ENCODE data around the gene DLGAP4. TPM values are rescaled to one million over a fixed set of nuclear protein-coding genes. Genes with fewer than 3 reads are reported as not detected.

The DLGAP4 gene
- total RNA-seq, 1 experiment from 2014 or later: 40.3 TPM

- Histone ChIP-seq H3K27me3 (ENCODE audit: insufficient read depth, low read length) (no peaks in the 10 kb centered on the region), H2AFZ (ENCODE audit: low read depth, low read length, poor library complexity, severe bottlenecking) (no peak overlapping the region), H3K36me3 (ENCODE audit: control insufficient read depth in 1 of 2, insufficient read depth in 2 of 2, low read length in 2 of 2) (no peaks in the 10 kb centered on the region), H3K4me3 (replicated peaks in 1 of 2; ENCODE audit: low read depth in 1 of 2, low read length in 2 of 2) (no peak overlapping the region), H3K9me3 (ENCODE audit: control insufficient read depth in 1 of 2, insufficient read depth in 1 of 2, low read depth in 1 of 2, low read length in 2 of 2) (no peaks in the 10 kb centered on the region), H3K9me2 (ENCODE audit: insufficient read depth) (no peaks in the 10 kb centered on the region), H4K20me1 (ENCODE audit: insufficient read depth) (no peaks in the 10 kb centered on the region), H3K4me2 (ENCODE audit: low read length) (no peak overlapping the region), H3K4me1 (ENCODE audit: control insufficient read depth in 1 of 2, insufficient read depth in 2 of 2, low read length in 2 of 2) (peaks cover under 1 to 19% of the 10 kb centered on the region in 2 experiments; a peak in 3 of 4 replicates), H3K9ac (ENCODE audit: low read length) (no peak overlapping the region), H3K27ac (ENCODE audit: low read depth, low read length) (no peak overlapping the region), H3K79me2 (ENCODE audit: insufficient read depth, low read length) (peaks cover 47% of the 10 kb centered on the region)
- intact Hi-C loops (cut with micrococcal nuclease): loop anchor here (10.0 kb wide), 1 partner anchor 125 kb away; the partner anchor contains the start of gene RAB5IF
- ATAC-seq (peak; percentile 62), DNase-seq (ENCODE audit: low read depth, low spot score) (no peak)
- POLR2A ChIA-PET: no interaction called here
- TF ChIP-seq CEBPB (IDR thresholded peaks at IDR 0.05; ENCODE audit: low read depth) (no peak), ELF1 (IDR thresholded peaks at IDR 0.05; ENCODE audit: borderline replicate concordance, low read depth) (no peak), CBX3 (IDR thresholded peaks at IDR 0.05; ENCODE audit: low read depth) (no peak), EZH2 (IDR thresholded peaks at IDR 0.05) (no peak), SIN3A (IDR thresholded peaks at IDR 0.05; ENCODE audit: low read depth) (no peak), RAD21 (IDR thresholded peaks at IDR 0.05; ENCODE audit: low read depth) (no peak), ZFX (IDR thresholded peaks at IDR 0.05) (no peak), JUND (IDR thresholded peaks at IDR 0.05) (no peak)
- CTCF ChIA-PET: interaction anchor here (2.3 kb wide), 1 partner anchor 14 kb away, joined by 6 read pairs; no protein-coding TSS in a partner anchor
- BruUV-seq (replicated peaks): no TSS peak
- RAD21 ChIA-PET (ENCODE audit: low non-redundant PET in 1 of 2, low total read pairs in 2 of 2, uncharacterized antibody in 2 of 2, unreplicated experiment in 2 of 2): no interaction called here
These were observed 173.8 kb downstream of the DLGAP4 start for GRCh38 chr20:36479938-36480337.

- CTCF ChIA-PET: interaction anchor here (2.3 kb wide), 1 partner anchor 15 kb away, joined by 6 read pairs; no protein-coding TSS in a partner anchor
- H3K79me2 ChIP-seq (ENCODE audit: insufficient read depth, low read length): peaks cover 49% of the 10 kb centered on the region
- TF ChIP-seq CBX3 (IDR thresholded peaks at IDR 0.05; ENCODE audit: low read depth) (no peak), TCF7L2 (IDR thresholded peaks at IDR 0.05; ENCODE audit: borderline replicate concordance, extremely low read depth, insufficient read depth, insufficient read length) (no peak), RAD21 (IDR thresholded peaks at IDR 0.05; ENCODE audit: low read depth) (no peak), YY1 (IDR thresholded peaks at IDR 0.05; ENCODE audit: extremely low read depth, insufficient replicate concordance, low read depth, low read length) (no peak), JUND (IDR thresholded peaks at IDR 0.05) (no peak), FOSL1 (IDR thresholded peaks at IDR 0.05; ENCODE audit: low read depth) (no peak), ELF1 (IDR thresholded peaks at IDR 0.05; ENCODE audit: borderline replicate concordance, low read depth) (no peak), POLR2A (IDR thresholded peaks at IDR 0.05; ENCODE audit: borderline replicate concordance, extremely low read depth, insufficient read depth, insufficient read length) (no peak), EZH2phosphoT487 (IDR thresholded peaks at IDR 0.05; ENCODE audit: borderline replicate concordance) (no peak), ZBTB33 (IDR thresholded peaks at IDR 0.05; ENCODE audit: extremely low read depth, insufficient replicate concordance, low read length) (no peak), CEBPB (IDR thresholded peaks at IDR 0.05; ENCODE audit: low read depth) (no peak), EGR1 (IDR thresholded peaks at IDR 0.05; ENCODE audit: low read depth) (no peak), SIN3A (IDR thresholded peaks at IDR 0.05; ENCODE audit: low read depth) (no peak), EZH2 (IDR thresholded peaks at IDR 0.05) (no peak), SRF (IDR thresholded peaks at IDR 0.05; ENCODE audit: low read depth) (no peak), ZNF274 (IDR thresholded peaks at IDR 0.05; ENCODE audit: low read depth, low read length) (no peak)
These were observed 174.4 kb downstream of the DLGAP4 start for GRCh38 chr20:36480456-36481048.

More at GRCh38 chr20:36480456-36481048, 174.4 kb downstream of the DLGAP4 start:
- H3K4me1 ChIP-seq (ENCODE audit: control insufficient read depth in 1 of 2, insufficient read depth in 2 of 2, low read length in 2 of 2): peaks cover 0 to 13% of the 10 kb centered on the region in 2 experiments; a peak in 1 of 4 replicates
- ATAC-seq (no peak), DNase-seq (ENCODE audit: low read depth, low spot score) (no peak)
- no peak overlapping the region for H3K9ac ChIP-seq (ENCODE audit: low read length)
- POLR2A ChIA-PET: no interaction called here
- H4K20me1 ChIP-seq (ENCODE audit: insufficient read depth): no peaks in the 10 kb centered on the region
- BruUV-seq (replicated peaks): no TSS peak
- RAD21 ChIA-PET (ENCODE audit: low non-redundant PET in 1 of 2, low total read pairs in 2 of 2, uncharacterized antibody in 2 of 2, unreplicated experiment in 2 of 2): no interaction called here
- intact Hi-C loops (cut with micrococcal nuclease): no loop called here
- no peak overlapping the region for H3K27ac ChIP-seq (ENCODE audit: low read depth, low read length)
- no peaks in the 10 kb centered on the region for H3K9me3 ChIP-seq (ENCODE audit: control insufficient read depth in 1 of 2, insufficient read depth in 1 of 2, low read depth in 1 of 2, low read length in 2 of 2)
- H3K27me3 ChIP-seq (ENCODE audit: insufficient read depth, low read length): no peaks in the 10 kb centered on the region
- no peaks in the 10 kb centered on the region for H3K9me2 ChIP-seq (ENCODE audit: insufficient read depth)
- H3K36me3 ChIP-seq (ENCODE audit: control insufficient read depth in 1 of 2, insufficient read depth in 2 of 2, low read length in 2 of 2): no peaks in the 10 kb centered on the region
- H2AFZ ChIP-seq (ENCODE audit: low read depth, low read length, poor library complexity, severe bottlenecking): no peak overlapping the region
- no peak overlapping the region for H3K4me2 ChIP-seq (ENCODE audit: low read length)
- H3K4me3 ChIP-seq (replicated peaks in 1 of 2; ENCODE audit: low read depth in 1 of 2, low read length in 2 of 2): no peak overlapping the region
